ENCODE results near the gene CASZ1. TPM values are rescaled to one million over a fixed set of nuclear protein-coding genes. Genes with fewer than 3 reads are reported as not detected.

CASZ1 gene
- total RNA-seq, 2 experiments from 2014 or later = 2.9 to 4.1 TPM

GRCh38 chr1:10625076-10625475 lies 171.4 kb downstream of the CASZ1 start:
- Mint-ChIP-seq H3K27ac (no peak overlapping the region), H3K27me3 (no peaks in the 10 kb centered on the region), H3K4me1 (ENCODE audit: low read depth) (no peaks in the 10 kb centered on the region), H3K4me3 (no peak overlapping the region), H3K9me3 (no peaks in the 10 kb centered on the region), H3K36me3 (ENCODE audit: low read depth) (peaks cover 4% of the 10 kb centered on the region)
- intact Hi-C loops (cut with micrococcal nuclease) = no loop called here
- ATAC-seq (no peak), DNase-seq (no peak)
- ChIA-PET CTCF (interaction anchor here (0.8 kb wide), 1 partner anchor 131 kb away, joined by 3 read pairs; no protein-coding TSS in a partner anchor), POLR2A (no interaction called here)
- TF ChIP-seq CTCF (IDR thresholded peaks at IDR 0.05) = no peak

- Mint-ChIP-seq H3K27ac (no peak overlapping the region), H3K4me1 (ENCODE audit: low read depth) (no peaks in the 10 kb centered on the region), H3K36me3 (ENCODE audit: low read depth) (peaks cover 4% of the 10 kb centered on the region), H3K27me3 (no peaks in the 10 kb centered on the region), H3K4me3 (no peak overlapping the region), H3K9me3 (no peaks in the 10 kb centered on the region)
- CTCF ChIA-PET = interaction anchor here (0.8 kb wide), 1 partner anchor 130 kb away, joined by 3 read pairs; no protein-coding TSS in a partner anchor
- ATAC-seq (no peak), DNase-seq (no peak)
- TF ChIP-seq CTCF (IDR thresholded peaks at IDR 0.05) = no peak
- POLR2A ChIA-PET = interaction anchor here (0.8 kb wide), 1 partner anchor 127 kb away, joined by 3 read pairs; no protein-coding TSS in a partner anchor
- intact Hi-C loops (cut with micrococcal nuclease) = no loop called here
Measured at GRCh38 chr1:10624256-10625050, 172.0 kb downstream of the CASZ1 start.

- CTCF ChIA-PET = no interaction called here
- Mint-ChIP-seq H3K36me3 (ENCODE audit: low read depth) (peaks cover 1% of the 10 kb centered on the region), H3K27me3 (no peaks in the 10 kb centered on the region)
Measured at GRCh38 chr1:10623686-10624145, 172.7 kb downstream of the CASZ1 start.

GRCh38 chr1:10622910-10623685 lies 173.3 kb downstream of the CASZ1 start:
- CTCF ChIA-PET = no interaction called here
- Mint-ChIP-seq H3K27me3 (no peaks in the 10 kb centered on the region), H3K9me3 (no peaks in the 10 kb centered on the region), H3K4me3 (no peak overlapping the region), H3K36me3 (ENCODE audit: low read depth) (no peaks in the 10 kb centered on the region), H3K27ac (no peak overlapping the region), H3K4me1 (ENCODE audit: low read depth) (no peaks in the 10 kb centered on the region)
- TF ChIP-seq CTCF (IDR thresholded peaks at IDR 0.05) = no peak
- ATAC-seq = no peak
- POLR2A ChIA-PET = no interaction called here
- DNase-seq = no peak
- intact Hi-C loops (cut with micrococcal nuclease) = no loop called here

More at GRCh38 chr1:10623686-10624145, 172.7 kb downstream of the CASZ1 start:
- Mint-ChIP-seq H3K9me3 (no peaks in the 10 kb centered on the region), H3K4me3 (no peak overlapping the region), H3K27ac (no peak overlapping the region), H3K4me1 (ENCODE audit: low read depth) (no peaks in the 10 kb centered on the region)
- no peak for TF ChIP-seq CTCF (IDR thresholded peaks at IDR 0.05)
- POLR2A ChIA-PET = no interaction called here
- no peak for ATAC-seq
- intact Hi-C loops (cut with micrococcal nuclease) = no loop called here
- DNase-seq = no peak

- H3K4me3 Mint-ChIP-seq = no peak overlapping the region
- no peaks in the 10 kb centered on the region for H3K36me3 Mint-ChIP-seq (ENCODE audit: low read depth)
- POLR2A ChIA-PET = no interaction called here
- ATAC-seq = no peak
- no peaks in the 10 kb centered on the region for H3K4me1 Mint-ChIP-seq (ENCODE audit: low read depth)
- no peaks in the 10 kb centered on the region for H3K9me3 Mint-ChIP-seq
- DNase-seq = no peak
- no peak for TF ChIP-seq CTCF (IDR thresholded peaks at IDR 0.05)
- intact Hi-C loops (cut with micrococcal nuclease) = no loop called here
- H3K27me3 Mint-ChIP-seq = no peaks in the 10 kb centered on the region
- H3K27ac Mint-ChIP-seq = no peak overlapping the region
- CTCF ChIA-PET = no interaction called here
Measured at GRCh38 chr1:10621906-10622305, 174.5 kb downstream of the CASZ1 start.
